Pulmonary artery endothelial cell (primary cell): ENCODE results near the gene SUN5. TPM values are rescaled to one million over a fixed set of nuclear protein-coding genes. Genes with fewer than 3 reads are reported as not detected.

ENCODE experiments used
- DNase-seq: peaks from one replicate; pipeline ENCODE4 v3.0.0-alpha.2; 2011; ENCODE audit warnings: low read depth, low spot score
- total RNA-seq: library from RNA; depleted of rRNA; stranded (reverse); fragments of >200 nt; gene quantifications from 2 replicates; pipeline ENCODE4 v1.2.3, GENCODE V29; 2014

SUN5 gene
- total RNA-seq, 1 donor from 2014 or later = not detected

DNA sequence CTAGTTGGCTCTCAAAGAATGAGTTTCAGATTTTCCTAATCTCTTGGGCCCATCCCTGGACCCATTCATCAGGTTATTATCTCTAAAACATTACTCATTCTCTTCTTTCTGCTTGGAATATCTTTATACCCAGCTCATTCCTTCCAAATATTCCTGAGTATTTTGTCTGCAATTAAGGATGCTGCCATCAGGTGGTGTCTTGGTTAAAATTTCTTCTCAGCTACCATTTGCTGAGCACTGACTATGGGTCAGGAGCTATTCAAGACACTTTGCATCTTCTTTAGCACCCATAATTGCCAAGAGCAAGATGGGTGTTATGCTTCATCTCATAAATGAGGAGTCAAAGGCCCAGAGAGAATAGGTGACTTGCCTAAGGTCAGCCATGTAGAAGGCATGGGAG, 8.4 kb downstream of the SUN5 start:
- DNase-seq = no peak

DNA sequence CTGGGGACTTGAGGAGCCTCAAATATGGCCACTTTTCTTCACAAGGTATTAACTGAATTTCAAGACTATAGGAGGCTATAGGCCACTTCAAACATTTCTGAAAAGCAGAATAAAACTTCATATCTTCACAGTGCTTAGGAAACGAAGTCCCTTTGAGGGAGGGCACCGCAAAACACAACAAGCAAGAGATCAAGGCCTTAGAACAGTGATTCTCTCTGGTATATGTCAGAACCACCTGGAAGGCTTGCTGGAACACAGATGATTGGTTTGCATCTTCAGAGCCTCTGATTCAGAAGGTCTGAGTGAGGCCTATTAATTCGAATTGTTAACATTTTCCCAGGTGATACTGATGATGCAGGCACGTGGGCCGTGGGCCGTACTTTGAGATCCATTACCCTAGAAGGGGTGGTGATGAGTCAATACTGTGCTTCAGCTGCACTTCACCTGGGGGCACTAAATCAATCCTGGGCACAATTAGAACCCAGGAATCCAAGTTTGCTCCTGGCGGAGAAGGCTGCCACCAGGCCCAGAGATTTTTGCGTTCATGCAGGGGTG, 10.7 kb downstream of the SUN5 start:
- no peak for DNase-seq

DNA sequence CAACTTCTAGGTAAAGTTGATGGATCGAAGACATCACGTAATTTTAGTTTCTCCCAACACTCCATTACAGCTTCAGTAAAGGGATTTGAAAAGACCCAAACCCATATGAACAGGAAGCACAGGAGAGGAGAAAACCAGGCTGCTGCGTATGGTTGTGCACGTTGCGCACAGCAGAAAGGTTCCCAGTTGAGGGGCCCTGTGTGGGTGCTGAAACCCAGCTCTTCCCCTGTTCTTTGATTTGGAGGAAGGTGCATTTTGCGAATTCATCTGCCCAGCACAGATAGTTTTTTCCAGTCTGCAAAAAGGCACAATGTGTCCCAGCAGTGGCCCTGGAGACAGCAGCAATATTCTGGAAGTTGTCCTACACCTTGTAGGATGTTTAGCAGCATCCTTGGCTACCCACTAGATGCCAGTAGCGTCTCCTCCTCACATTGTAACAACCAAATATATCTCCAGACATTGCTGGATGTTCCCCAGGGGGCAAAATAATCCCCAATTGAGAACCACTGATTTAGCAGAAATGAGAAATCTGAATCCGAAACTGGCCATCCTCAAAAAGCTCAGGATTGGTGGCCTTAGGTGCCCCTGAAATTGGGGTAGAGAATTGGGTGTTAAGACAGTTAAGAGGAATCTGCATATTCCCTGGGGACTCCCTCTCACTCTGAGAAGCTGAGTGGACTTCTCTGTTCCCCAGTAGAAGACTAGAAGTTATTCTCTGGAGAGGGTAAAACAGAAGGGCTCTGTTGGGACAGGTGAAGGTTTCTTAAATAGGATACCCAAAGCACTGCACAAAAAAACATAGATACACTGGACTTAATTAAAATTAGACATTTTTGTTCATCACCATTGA, 12.2 kb downstream of the SUN5 start:
- no peak for DNase-seq

DNA sequence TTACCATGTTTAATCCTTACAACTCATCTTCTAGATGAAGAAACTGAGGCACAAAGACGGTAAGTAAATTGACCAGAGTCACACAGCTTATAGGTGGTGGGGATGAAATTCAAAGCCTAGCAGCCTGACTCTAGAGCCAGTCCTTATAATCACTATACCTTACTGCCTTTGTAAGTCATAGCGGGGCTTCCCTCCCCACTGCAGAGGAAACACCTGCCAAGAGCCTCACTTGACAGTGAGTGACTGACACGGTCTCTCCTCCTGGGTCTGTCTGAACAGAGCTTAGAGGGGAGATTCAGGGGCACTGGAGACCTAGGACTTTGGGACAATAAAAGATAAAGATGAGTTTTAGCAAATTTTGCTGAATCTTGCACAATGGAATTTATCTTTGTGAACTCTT, 12.8 kb downstream of the SUN5 start:
- DNase-seq = no peak

DNA sequence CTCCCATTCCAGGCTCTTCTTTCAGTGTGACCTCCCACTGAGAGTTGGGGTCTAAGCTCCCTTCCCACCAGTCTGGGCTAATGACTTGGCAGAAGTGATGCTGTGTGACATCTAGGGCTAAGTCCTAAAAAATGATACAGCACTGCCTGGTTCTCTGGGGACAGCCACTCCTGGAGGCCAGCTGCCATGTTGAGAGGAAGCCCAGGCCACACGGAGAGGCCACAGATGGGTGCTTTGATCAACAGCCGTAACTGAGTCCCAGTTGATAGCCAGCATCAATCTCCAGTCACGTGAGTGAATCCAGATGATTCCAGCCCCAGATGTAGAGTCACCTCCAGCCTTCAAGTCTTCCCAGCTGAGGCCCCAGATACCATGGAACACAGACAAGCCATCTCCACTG, 13.8 kb downstream of the SUN5 start:
- DNase-seq = no peak

DNA sequence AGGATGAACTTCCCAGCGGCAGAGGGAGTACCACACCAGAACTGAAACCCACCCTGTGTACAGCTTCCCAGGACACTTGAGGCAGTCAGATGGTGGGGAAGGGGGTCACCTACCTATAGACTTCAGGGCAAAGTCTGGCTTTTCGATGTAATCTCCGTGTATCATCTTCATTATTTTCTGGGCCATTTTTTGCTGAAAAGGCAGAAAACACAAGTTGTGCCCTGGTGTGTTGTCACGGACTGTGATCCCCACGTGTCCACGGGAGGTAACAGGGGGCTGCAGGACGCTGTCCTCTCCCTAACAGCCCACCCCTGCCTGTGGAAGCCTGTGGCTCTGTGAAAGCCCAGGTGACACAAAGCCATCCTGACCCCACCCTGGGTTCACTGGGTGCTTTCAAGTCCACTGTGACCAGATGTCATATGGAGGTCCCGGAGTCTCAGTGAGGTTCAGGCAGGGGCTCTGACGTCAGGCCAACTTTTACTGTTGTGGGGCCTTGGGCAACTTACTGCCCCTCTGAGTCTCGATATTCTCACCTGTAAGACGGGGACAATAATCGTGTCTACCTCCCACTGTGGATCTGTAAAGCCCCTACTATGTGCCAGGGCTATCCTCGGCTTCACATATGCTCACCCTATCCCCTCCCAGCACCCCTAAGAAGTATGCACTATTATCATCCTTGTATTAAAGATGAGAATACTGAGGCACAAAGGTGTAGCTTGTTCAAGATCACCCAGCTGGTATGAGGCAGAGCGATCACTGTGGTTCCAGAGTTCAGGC, 14.5 kb downstream of the SUN5 start:
- no peak for DNase-seq

DNA sequence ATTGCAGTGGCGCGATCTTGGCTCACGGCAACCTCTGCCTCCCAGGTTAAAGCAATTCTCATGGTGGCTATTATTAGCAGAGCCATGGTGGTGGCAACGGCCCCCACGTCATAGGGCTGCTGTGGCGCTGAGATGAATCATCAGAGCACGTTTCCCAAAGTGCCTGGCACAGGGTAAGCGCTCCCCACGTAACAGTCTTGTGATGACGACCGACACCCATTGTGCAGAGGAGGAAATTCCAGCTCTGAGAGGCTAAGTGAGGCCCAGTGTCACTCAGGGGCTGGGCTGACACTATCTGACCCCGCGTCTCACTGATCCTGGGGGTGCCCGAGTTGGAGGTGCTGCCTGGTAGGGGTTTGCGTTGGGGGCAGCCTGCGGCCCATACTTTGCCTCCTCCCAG, 16.2 kb downstream of the SUN5 start:
- no peak for DNase-seq

DNA sequence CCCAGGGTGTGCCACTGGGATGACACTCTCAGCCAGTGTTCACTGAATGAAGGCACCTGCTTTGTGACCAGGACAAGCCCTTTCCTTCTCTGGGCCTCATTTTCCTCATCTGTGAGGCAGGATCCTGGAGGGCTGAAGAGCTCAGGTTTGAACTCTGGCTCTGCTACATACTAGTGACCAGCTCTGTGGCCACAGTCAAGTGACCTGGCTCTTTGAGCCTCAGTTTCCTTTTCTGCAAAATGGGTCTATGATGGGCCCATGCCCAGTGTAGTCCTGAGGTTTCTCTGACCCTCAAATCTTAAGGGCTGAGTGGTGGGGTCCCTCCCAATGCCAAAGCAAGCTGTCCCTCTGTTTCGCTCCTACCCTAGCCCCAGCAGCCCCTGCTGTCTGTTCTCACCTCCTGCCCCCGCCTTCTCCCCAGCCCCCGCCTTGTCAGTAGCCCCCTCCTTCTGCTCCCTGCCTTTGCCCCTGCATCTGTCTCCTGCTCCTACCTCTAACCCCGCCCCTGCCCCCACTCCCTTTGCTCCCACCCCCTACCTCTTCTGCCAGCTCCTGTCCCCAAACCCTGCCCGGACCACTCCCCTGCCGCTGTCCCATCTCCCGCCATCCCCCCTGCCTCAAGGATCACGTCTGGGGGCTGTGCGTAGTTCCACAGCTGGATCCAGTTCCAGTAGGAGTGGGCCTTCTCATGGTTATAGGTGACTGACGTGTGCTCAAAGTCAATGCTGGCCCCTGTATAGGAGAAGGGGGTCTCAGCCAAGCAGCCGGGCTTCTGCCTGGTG, 17.0 kb downstream of the SUN5 start:
- DNase-seq = no peak

DNA sequence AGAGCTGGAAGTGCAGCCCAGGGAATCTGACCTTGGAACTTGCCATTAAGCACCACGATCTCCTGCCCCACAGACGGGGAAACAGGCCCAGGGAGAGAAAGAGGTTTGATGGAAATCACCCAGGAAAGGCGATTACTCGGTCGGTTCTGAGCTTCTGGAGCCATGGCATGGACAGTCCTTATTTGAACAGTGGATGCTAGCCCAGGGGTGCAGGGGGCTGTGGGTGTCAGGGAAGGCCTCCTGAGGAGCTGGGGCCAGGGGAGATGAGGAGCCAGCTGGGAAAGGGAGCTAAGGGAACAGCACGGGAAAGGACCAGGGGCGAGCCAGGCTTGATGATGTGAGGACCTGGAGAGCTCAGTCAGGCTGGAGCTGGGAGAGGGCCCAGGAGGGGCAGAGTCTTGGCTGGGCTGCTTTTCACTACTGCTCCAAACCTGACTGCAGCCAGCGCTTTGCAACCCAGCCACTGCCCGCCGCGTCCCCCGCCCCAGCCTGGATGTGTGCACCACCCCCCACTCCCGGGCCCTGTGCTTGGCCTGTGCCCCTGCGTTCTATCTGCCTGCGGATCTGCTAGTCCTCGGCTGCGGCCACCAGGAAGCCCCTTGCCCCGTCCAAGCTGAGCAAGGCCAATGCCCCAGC, 17.8 kb downstream of the SUN5 start:
- DNase-seq = no peak

DNA sequence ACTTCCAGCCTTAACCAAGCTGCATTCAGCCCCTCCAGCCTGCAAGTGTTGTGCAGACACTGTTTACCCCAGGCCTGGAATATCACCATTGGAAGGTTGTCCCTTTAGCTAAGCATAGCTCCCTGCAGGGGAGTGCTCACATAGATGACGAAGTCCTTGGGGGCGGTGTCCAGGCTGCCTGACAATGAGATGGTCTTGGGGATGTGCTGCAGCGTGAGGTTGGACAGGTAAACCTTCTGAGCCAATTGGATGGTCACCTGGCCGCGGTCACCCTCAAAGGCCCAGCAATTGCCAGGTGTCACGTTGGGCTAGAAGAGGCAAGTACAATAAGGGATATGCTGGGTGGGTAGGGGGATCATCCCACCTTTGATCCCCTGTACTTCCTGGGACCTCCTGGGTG, 18.6 kb downstream of the SUN5 start:
- DNase-seq = no peak

DNA sequence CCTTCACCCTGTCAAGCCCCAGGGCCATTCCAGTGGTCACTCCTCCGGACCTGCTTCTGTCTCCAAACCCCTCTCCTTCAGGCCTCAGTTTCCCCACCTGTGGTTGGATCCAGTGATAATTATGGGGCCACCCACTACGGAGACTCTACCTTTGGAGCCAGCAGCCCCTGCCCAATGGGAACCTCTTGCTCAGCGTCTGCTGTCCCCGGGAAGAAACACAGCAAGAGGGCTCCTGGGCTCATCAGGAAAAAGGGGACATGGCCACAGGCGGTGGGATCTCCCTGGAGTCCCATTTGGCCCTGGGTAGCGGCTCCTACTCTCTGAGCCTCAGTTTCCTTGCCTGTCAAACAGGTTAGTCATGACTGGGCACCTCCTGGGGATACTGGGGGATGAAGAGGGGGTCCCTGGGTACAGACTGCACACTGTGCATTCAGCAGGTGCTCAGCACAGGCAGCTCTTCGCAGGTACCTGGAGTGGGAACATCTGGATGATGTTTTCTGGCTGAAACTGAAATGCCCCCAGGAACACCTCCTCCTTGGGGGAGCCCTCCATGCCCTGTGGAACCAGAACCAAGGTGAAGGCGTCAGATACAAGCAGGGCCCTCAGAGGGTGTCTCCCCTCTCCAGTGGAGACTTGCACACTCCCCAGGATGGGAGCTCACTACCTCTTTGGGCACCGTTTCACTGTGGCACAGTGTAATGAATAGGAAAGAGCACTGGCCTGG, 19.4 kb downstream of the SUN5 start:
- no peak for DNase-seq

DNA sequence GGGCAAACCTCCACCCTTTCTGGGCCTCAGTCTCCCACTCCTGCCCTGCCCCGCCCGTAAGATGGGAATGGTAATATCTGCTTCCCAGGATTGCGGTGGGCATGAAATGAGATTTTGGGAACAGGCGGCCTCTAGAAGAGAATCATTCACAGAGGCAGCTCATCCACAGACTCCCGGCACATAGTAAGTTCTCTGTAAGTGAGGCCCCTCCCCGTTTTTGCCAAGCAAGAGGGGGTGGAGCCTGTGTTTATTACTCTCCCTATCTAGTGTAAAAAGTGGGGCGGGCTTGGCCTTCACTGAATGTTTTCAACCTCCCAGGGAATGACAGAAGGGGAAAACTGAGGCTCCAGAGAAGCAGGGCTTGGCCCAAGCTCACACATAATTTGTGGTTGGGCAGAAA, 20.0 kb downstream of the SUN5 start:
- no peak for DNase-seq

DNA sequence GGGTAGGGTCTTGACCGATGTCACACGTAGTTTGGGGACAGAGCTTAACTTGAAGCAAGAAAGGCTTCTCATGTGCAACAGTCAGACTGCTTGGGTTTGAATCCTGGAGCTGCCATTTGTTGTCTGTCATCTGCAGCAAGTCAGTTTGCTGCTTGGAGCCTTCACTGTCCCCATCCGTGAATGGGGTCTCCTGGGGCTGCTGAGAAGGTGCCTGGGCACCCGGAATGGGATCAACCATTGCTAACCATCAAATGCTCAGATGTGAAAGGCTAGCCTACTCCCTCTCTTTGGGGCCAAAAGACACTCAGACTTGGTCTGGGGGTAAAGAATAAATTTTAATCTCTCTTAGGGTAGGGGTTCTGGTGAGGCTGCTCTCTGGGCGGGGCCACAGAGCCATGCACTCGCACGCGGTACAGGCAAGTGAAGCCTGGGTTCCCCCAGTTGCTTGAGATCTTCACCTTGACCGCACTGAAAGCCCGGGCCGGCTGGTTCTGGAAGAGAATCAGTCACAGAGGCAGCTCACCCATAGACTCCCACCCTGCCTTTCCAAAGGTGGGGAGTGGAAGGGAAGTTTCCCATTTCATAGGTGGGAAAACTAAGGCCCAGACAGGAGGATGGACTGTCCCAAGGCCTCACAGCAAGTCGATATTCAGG, 20.6 kb downstream of the SUN5 start:
- no peak for DNase-seq

DNA sequence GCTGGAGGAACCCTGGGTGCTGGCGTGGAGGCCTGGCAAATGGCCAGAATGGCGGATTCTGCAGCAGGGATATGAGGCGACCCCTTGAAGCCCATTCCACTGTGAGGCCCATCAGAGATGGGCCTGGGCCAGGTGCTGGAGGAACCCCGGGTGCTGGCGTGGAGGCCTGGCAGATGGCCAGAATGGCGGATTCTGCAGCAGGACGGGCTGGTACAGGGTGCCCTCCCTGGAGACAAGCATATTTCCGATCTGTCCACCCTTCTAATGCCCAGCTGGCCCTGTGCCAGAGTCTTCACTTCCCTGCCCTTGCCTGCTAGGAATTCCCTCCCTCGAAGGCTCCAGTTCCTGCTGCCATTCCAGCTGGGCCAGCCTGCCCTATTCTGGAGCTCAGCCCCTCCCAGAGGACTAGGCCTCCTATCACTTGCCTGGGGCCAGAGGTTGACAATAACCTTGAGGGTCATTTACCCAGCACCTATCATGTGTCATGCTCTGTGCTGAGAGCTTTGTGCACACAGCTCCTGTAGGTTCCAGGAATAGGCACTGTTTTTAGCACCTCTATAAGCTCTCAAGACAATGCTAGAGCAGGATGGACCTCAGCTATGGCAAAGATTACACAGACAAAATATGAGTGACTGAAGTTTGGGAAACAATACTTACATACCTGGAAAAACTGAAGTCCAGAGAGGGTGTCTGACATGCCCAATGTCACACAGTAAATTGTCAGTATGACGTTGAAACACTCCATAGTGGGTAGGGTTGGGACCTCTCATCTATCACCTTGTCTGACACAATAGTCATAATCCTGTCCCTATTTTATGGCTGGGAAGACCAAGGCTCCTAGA, 21.4 kb downstream of the SUN5 start:
- DNase-seq = no peak

DNA sequence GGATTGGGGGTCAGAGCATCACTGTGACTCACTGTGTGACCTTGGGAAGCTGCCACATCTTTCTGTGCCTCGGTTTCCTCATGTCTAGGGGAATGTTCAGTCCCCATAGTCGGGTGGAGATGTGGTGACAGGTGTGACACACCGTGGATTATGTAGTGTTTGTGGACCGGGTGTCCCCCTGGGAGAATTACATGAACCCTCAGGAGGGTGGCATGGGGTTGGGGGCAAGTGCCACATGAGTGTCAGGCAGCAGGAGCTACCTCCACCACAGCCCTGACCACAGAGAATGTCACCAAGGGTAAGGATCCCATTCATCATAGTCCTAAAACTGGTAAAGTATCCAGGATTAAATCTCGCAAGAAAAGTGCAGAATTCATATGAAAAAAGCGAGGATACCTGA, 23.2 kb downstream of the SUN5 start:
- DNase-seq = no peak

DNA sequence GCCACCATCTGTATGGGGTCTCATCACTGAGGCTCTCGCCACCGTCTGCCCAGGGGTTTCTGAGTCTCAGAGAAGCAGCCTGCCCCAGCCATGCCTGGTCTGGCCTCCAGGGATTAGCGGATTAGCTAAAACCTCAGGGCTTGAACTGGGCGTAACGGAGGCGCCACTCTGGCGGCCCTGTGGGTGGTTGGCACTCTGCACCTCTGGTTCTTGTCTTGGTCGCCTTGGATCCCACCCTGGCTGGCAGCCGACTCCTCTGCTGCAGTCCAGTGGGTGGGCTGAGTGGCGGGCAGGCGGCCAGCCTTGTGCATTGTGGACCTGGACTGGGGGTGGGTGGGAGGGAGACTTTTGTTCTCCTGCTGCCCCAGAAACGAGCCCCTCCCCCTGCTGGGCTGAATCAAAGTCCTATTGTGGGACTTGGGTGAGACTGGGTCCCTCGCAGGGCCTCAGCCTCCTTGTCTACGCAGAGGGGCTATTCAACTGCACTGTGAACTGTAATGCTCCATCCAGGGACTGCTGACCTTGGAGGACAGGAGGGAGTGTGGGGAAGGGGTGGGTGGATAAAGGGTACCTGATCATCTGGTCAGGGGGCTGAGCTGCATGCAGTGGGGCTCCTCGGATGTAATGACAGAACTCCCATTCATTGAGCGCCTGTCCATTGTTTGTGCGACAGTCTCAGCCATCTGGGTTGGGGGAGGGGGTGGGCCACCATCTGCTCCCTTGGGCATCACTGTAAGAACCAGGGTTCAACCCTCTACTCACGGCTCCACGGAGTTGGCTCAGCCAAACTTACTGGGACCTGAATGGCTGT, 23.9 kb downstream of the SUN5 start:
- no peak for DNase-seq

DNA sequence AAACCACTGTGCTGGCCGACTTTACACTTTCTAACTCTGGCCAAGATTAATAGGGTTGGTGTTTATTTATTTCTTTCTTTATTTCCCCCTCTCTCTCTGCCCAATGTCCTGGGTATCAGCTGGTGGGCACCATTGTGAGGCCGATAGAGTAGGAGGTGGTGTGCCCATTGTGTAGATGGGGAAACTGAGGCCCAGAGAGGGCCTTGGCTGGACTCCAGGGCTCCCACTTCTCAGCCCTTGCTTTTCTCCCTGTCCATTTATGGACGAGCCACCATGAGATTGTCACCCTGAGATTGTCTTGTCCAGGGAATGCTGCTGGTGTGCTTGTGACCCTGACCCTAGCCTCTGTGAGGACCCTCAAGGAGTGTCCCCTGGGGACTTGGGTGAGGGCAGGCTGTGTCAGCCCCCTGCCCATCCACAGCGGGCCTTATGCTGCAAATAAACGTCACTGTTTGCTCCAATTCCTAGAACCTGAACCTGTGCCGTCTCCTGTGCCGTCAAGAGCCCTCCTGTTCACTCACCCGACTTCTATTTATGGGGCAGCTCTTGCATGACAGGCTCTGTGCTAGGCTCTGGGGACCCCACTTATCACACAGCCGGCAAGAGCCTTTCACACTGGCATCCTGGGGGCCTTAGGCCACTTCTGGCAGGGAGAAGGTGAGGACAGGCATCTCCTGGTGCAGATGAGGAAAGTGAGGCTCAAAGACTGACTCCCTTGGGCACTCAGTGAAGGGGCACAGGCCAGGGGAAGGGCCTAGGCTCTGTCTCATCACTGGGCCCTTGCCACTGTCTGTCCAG, 24.8 kb downstream of the SUN5 start:
- DNase-seq = no peak

DNA sequence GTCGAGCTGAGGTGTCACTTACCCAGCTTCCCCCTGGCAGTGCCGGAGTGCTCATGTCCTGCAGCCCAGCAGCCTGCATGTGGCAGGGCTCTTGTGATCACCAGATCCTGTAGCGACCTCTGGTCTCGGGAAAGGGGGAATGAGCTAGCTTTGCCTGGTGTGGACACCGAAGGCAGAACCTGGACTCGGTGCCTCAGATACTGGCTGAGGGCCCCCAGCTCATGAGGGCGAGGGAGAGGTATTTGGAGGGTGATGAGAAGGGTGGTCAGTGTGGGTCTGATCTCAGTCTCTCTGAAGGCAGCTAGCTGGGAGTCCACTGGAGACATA, 26.3 kb downstream of the SUN5 start:
- no peak for DNase-seq
